HG02610 (cell line): ENCODE data around the gene PIGX.

Experiments
- ATAC-seq: cut with Tn5 transposase; IDR thresholded peaks from one replicate; pipeline ENCODE4 v1.9.1; 2021; ENCODE audit warnings: mild to moderate bottlenecking, moderate library complexity; ENCODE audit not compliant: unreplicated experiment

The PIGX gene

DNA sequence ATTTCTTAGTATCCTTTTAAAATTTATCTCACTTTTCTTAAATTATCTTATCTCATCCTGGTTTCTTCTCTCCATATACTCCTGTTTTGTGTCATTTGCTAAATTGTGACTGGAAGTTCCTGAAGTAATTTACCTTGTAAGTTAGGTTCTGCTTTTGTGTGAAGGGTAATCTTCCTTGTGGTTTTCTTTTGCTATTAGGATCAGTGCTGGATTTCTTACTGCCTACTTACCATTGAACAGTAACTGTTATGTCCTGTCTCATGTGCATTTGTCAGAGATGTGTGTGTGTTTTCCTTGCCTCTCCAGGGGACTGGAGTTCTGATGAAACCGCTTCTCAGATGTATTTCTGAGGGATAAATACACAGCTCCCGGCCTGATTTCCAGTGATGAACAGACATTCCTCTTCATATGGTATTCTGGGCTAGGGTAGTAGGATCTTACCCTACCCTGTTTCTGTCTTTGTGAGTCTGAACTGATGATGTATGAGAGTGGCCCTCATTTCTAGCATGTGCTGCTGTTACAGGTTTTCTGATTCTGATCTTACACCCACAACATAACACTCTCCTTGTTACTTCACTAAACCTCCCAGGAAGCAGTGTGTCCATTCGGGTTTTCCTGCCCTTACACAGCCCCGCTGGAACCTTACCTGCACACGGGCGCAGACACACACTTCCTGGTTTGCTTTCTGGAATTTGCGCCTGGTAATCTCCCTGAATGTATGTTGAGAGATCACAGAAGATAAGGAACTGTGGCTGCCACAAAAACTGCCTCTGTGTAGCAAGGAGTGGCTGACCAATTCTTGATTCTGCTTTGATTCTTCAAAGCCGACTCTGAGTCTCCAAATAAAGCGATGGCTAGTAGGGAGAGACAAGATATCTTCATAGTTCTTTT lies 42.2 kb downstream of the PIGX start:
- ATAC-seq, result no peak

DNA sequence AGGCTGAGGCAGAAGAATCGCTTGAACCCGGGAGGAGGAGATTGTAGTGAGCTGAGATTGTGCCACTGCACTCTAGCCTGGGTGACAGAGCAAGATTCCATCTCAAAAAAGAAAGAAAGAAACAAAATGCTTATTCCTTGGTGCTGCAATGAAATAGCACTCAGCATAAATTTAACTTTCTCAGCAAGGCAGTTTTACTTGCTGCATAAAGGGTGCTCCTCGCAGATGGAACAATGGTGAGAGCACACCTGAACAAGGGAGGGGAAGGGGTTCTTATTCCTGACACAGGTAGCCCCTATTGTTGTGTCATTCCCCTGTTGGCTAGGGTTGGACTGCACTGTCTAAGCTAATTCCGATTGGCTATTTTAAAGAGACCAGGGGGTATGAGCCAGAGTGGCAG lies 44.6 kb downstream of the PIGX start:
- ATAC-seq, result no peak

DNA sequence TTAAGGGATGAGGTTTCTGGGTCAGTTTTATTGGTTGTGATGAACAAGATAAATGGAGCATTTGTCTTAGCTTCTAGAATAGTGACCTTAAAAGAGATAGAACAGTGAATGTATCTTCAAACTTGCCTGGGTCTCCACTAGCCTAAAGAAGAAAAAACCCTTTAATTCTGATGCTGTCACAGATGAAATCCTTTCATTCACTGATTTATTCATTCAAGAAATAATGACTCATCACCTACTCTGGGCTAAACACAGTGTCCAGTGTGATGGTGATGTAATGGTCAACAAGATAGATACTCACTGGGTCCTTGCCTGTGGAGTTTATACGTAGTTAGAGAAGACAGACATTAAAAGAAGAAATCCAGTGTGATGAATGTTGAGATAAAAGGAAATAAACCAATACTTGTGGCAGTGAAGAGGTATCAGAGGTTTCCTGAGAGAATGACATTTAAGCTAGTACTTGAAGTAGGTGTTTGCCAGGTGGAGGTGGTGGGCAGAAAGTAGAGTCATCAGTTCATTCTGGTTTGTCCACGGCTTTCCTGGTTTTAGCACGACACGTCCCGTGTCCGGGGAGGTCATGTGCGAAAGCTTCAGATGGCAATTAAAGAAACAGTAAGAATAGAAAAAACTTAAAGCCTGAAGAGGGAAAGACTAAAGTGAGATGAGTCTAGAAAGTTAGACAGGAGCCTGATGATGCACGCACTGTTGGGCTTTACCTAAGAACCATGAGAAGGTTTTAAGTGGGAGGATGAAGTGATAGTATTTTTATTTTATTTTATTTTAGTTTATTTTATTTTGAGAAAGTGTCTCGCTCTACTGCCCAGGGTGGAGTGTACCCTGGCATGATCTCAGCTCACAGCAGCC lies 45.9 kb downstream of the PIGX start:
- ATAC-seq, result no peak

DNA sequence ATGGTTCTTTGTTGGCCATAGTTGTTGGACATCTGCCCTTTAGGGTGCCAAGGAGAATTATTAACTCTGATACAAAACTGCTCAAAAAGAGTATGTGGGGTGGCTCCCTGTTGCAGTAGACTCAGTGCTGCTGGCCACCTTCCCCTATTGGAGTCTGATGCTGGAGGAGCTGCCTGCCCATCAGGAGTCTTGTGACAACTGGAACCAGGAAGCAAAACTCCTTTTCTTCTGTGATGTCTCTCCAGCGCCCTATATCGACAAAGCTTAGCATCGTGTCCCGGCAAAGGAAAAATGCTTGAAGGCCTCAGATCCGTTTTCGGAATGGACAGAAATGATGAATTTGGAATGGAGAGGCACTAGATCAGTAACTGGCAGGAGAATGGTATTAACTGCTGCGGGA lies 51.0 kb downstream of the PIGX start:
- no peak for ATAC-seq

DNA sequence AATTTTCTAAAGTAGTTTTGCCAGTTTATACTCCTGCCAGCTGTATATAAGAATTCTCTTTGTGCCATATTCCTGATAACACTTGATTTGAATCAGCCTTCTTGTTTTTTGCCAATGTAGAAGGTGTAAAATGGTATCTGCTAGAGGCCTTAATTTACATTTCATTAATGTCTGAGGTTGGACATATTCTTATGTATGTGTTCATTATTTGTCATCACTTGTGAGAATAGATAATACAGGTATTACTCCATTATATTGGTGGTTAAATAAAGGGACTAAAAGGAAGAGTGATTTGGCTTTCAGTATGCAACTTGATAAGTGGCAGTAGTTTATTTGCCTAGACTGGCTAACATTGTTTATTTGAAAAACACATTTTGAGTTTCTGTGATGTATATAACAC lies 53.3 kb downstream of the PIGX start:
- no peak for ATAC-seq

DNA sequence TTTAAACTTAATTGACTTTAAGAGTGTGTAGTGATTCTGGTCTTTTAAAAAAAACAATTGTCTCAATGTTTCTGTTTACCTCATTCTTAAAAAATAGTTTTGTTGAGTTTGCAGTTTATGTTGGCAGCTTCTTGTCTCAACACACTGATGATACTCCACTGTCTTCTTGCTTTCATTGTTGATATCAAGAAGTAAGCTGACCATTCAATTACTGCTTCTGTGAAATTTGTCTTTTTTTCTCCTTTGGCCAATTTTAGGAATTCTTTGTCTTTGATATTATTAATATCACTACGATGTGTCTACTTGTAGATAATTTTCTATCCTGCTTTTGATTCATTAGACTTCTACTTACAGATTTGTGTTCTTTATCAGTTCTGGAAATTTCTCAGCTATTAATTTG lies 58.9 kb downstream of the PIGX start:
- ATAC-seq, result no peak

DNA sequence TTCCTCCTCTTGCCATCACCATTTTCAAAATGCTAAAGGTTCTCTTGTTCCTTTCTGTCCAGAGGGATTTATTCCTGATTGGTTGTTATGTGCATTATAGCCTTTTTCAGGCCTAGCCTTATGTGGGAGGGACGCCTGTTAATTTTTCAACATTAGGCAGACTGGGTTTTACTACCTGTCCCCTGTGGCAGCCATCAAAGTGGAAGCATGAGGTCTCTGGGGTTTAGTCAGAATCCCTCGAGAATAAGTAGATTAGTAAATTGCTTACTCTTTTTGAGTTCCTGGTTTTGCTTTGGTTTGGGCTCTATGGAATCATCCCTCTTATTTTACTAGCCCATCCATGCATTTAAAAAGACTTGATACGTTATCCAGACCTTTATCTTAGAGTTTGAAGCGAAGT lies 59.9 kb downstream of the PIGX start:
- ATAC-seq, result peak; percentile 47

DNA sequence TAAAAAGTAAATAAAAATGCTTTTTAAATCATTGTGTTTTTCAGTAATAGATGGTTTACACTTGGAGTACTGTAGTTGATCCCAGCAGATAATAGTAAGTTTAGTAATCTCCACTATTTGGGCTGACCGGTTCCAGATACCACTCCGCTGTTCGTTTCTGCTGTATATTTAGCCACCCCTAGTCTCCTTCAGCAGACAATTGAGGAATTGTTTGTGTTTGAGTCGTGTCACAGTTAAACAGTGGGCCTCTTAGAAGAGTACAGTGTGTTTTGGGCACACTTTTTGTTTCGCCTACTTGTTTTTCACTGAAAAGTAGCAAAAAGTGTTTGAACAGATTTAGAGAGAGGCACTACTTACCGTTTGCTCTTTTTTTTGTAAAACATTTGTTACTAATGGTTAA lies 60.7 kb downstream of the PIGX start:
- no peak for ATAC-seq

DNA sequence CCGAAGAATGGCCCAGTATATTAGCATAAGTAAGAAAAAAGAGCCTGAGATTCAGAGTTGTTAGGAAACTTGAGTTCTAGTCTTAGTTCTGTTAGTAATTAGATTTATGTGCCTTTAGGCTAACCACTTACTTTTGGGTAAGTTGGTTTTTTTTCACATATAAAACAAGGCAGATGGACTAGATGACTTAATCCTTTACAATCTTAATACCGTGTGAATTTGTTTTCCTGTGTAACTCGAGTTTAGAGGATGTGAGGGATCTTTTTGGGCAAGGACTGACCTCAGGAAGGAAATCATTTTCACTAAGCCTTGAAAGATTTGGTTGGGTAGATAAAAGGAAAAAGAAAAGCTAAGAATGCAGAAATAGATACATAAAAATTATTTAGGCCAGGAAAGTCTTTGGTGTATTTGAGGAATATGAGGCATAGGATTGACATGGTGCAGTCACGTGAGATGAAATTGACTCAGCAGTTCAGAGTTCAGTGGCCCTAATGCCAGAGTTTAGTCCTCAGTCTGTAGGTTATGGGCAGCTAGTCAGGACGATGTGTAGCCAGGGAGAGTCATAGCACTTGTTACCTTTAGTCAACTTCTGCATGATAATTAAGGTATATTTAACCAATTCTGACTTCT lies 62.1 kb downstream of the PIGX start:
- ATAC-seq, result peak; percentile 61

DNA sequence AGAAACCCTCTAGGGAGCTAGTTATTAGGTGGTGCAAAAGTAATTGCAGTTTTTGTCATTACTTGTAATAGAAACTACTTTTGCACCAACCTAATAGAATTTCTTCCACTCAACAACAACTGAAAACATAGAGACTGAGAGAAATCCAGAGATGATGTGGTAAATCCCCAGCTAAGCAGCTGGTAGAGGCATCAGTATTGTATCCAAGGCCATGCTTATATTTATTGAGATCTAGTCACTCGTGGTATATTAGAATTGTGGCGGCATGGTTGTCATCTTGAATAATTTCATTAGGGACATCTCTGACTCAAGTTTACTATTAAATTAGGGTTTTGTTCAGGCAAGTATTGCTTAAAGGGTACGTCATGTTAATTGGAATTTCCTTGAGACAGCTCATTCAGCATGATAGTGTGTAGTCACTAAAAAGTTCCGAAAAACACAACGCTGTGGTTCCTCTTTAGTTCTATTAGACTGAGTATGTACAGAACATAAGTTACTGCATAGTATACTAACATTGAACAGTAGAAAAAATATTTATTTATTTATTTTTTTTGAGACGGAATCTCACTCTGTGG lies 62.8 kb downstream of the PIGX start:
- peak; percentile 23 for ATAC-seq

DNA sequence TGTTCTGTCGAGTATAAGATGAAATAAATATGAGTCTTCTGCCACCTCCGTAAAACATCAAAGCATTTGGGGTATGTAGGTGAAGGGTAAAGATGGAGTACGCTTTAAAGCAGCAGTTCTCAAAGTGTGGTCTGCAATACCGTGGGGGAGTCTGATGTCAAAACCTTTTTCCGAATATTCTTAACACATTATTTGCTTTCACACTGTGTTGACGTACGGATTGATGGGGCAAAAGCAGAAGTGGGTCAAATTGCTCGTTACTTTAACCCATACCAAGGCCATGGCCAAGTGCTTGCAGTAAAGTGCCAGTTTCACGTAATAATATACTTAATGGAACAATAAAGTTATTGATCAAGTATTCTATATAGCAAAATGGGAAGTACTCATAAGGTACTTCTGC lies 63.8 kb downstream of the PIGX start:
- ATAC-seq, result no peak

DNA sequence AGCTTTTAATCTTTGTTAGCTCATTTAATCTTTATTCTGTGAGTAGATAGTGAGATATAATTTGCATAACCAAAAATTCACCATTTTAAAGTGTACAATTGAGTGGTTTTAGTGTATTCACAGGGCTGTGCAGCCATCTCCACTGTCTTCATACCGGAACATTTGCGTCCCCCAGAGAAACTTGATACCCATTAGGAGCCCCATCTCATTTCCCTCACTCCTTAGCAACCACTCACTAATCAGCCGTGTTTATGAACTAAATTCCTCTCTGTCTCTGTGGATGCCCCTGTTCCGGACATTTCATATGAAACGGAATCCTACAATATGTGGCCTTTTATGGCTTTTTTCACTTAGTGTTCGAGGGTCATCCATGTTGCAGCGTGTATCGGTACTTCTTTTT lies 65.7 kb downstream of the PIGX start:
- ATAC-seq, result no peak

DNA sequence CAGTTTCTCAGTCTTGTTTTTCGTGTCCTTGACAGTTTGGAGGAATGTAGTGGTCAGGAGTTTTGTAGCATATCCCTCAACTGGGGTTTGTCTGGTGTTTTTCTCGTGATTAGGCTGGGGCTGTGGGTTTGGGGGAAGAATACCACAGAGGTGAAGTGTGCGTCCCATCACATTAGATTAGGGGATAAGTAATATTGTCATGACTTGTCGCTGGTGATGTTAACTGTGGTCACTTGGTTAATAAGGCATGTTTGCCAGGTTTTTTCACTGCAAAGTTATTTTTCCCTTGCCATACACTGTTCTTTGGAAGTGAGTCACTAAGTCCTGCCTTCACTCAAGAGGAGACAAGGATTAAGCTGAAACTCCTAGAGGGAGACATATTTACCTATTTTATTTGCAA lies 66.6 kb downstream of the PIGX start:
- no peak for ATAC-seq

DNA sequence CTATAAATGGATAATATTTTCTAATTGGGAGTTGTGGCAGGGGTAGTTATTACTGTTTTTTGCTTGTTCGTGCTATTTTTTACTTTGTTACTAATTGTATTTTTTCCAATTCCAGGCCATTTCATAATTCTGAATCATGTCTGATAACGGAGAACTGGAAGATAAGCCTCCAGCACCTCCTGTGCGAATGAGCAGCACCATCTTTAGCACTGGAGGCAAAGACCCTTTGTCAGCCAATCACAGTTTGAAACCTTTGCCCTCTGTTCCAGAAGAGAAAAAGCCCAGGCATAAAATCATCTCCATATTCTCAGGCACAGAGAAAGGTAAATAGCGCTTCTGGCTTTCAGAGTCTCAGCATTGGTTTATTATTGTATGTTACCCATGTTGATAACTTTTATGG lies 70.3 kb downstream of the PIGX start:
- no peak for ATAC-seq
